ENCODE measurements around the gene NPFFR2. TPM values are rescaled to one million over a fixed set of nuclear protein-coding genes. Genes with fewer than 3 reads are reported as not detected.
A peak's percentile ranks its signal among the peaks of the same experiment; 100 is the strongest.
"Not testable (repeated sequence)": the region's sequence is repeated elsewhere in the genome, so short reads cannot be mapped to it uniquely, and the experiment has no call there.

The NPFFR2 gene
- total RNA-seq, 1 donor from 2014 or later = 0.26 TPM

- DNase-seq (ENCODE audit: low read depth) (no peak), FAIRE-seq (no peak)
- Histone ChIP-seq H3K27me3 (ENCODE audit: control insufficient read depth, insufficient read depth, low read length) (no peaks in the 10 kb centered on the region), H3K36me3 (ENCODE audit: control insufficient read depth, insufficient read depth, low read length) (no peaks in the 10 kb centered on the region), H3K4me3 (ENCODE audit: low read depth, low read length) (no peak overlapping the region)
- TF ChIP-seq, protein P1, sequence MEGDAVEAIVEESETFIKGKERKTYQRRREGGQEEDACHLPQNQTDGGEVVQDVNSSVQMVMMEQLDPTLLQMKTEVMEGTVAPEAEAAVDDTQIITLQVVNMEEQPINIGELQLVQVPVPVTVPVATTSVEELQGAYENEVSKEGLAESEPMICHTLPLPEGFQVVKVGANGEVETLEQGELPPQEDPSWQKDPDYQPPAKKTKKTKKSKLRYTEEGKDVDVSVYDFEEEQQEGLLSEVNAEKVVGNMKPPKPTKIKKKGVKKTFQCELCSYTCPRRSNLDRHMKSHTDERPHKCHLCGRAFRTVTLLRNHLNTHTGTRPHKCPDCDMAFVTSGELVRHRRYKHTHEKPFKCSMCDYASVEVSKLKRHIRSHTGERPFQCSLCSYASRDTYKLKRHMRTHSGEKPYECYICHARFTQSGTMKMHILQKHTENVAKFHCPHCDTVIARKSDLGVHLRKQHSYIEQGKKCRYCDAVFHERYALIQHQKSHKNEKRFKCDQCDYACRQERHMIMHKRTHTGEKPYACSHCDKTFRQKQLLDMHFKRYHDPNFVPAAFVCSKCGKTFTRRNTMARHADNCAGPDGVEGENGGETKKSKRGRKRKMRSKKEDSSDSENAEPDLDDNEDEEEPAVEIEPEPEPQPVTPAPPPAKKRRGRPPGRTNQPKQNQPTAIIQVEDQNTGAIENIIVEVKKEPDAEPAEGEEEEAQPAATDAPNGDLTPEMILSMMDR (IDR thresholded peaks at IDR 0.05; ENCODE audit: insufficient read depth, low read length, severe bottlenecking) = no peak
These were observed 80.1 kb downstream of the NPFFR2 start for GRCh38 chr4:72111863-72112262.

DNA sequence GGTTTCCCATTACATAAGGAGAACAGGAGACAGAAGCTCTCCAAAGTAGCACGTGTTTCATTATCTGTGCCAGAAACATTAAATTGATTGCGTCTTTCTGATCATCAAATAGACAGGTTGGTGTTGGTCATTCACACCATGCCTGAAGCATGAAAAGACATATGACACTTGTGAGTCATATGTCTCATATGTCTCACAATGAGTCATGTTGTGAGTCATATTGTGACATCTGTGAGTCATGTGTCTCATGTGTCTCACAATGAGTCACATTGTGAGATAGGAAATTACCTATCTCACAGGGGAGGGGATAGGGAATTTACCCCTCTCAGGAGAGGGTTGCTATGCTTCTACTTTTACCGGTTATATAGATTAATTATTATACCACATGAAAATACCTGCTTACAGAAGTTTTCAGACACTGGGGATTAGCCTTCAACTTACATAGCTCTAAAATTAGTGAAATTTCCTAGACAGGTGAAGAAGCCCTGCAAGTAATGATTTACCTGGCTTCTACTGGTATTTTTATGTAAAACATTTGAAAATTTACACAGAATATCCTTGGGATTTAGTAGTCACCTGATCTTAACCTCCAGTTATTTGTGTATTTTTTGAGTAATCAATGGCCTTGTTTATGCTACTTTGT is 80.8 kb downstream of the NPFFR2 start:
- H3K36me3 ChIP-seq (ENCODE audit: control insufficient read depth, insufficient read depth, low read length) = no peaks in the 10 kb centered on the region
- H3K27me3 ChIP-seq (ENCODE audit: control insufficient read depth, insufficient read depth, low read length) = no peaks in the 10 kb centered on the region
- no peak overlapping the region for H3K4me3 ChIP-seq (ENCODE audit: low read depth, low read length)
- peak; percentile 100 for DNase-seq (ENCODE audit: low read depth)
- peak; percentile 43 for FAIRE-seq
- TF ChIP-seq, protein P1 (IDR thresholded peaks at IDR 0.05; ENCODE audit: insufficient read depth, low read length, severe bottlenecking) = no peak

DNA sequence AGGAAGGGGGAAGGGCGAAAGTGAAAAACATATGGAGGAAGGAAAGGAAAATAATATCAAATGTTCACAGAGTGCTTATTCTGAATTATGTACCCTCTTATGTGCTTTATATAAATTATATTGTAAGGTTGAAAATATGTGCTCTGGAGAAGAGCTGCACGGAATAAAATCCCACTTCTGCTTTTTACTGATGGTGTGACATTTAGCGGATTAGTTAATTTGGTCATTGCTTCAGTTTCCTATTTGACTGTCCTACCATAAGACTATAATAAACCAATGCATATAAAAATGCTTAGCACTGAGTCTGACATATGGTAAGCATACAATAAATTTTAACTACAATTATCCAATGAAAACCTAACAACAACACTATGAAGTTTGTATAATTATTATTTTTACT is 86.2 kb downstream of the NPFFR2 start:
- FAIRE-seq (no peak), DNase-seq (ENCODE audit: low read depth) (no peak)
- no peaks in the 10 kb centered on the region for H3K36me3 ChIP-seq (ENCODE audit: control insufficient read depth, insufficient read depth, low read length)
- no peak overlapping the region for H3K4me3 ChIP-seq (ENCODE audit: low read depth, low read length)
- H3K27me3 ChIP-seq (ENCODE audit: control insufficient read depth, insufficient read depth, low read length) = no peaks in the 10 kb centered on the region
- TF ChIP-seq, protein P1 (IDR thresholded peaks at IDR 0.05; ENCODE audit: insufficient read depth, low read length, severe bottlenecking) = no peak

DNA sequence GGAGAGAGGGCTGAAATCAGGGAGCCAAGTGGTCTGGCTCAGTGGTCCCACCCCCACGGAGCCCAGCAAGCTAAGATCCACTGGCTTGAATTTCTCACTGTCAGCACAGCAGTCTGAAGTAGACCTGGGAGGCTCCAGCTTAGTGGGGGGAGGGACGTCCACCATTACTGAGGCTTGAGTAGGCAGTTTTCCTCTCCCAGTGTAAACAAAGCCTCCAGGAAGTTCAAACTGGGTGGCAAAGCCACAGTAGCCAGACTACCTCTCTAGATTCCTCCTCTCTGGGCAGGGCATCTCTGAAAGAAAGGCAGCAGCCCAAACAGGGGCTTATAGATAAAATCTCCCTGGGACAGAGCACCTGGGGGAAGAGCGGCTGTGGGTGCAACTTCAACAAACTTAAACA is 88.1 kb downstream of the NPFFR2 start:
- FAIRE-seq (no peak), DNase-seq (ENCODE audit: low read depth) (peak; percentile 49)
- no peaks in the 10 kb centered on the region for H3K36me3 ChIP-seq (ENCODE audit: control insufficient read depth, insufficient read depth, low read length)
- H3K4me3 ChIP-seq (ENCODE audit: low read depth, low read length) = no peak overlapping the region
- H3K27me3 ChIP-seq (ENCODE audit: control insufficient read depth, insufficient read depth, low read length) = no peaks in the 10 kb centered on the region
- TF ChIP-seq, protein P1 (IDR thresholded peaks at IDR 0.05; ENCODE audit: insufficient read depth, low read length, severe bottlenecking) = no peak

DNA sequence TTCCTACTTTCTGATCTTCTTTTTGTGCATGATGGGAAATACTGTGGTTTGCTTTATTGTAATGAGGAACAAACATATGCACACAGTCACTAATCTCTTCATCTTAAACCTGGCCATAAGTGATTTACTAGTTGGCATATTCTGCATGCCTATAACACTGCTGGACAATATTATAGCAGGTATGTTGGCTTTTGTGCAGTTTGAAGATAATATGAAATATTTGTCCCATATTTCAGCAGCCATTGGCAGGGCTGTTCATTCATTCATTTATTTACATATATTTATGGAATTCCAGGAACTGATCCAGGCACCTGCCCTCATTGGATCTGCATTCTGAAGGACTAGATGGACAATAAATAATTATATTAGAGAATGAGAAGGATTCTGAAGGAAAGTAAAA is 96.9 kb downstream of the NPFFR2 start:
- H3K36me3 ChIP-seq (ENCODE audit: control insufficient read depth, insufficient read depth, low read length) = no peaks in the 10 kb centered on the region
- FAIRE-seq (no peak), DNase-seq (ENCODE audit: low read depth) (no peak)
- no peak overlapping the region for H3K4me3 ChIP-seq (ENCODE audit: low read depth, low read length)
- TF ChIP-seq, protein P1 (IDR thresholded peaks at IDR 0.05; ENCODE audit: insufficient read depth, low read length, severe bottlenecking) = no peak
- no peaks in the 10 kb centered on the region for H3K27me3 ChIP-seq (ENCODE audit: control insufficient read depth, insufficient read depth, low read length)

DNA sequence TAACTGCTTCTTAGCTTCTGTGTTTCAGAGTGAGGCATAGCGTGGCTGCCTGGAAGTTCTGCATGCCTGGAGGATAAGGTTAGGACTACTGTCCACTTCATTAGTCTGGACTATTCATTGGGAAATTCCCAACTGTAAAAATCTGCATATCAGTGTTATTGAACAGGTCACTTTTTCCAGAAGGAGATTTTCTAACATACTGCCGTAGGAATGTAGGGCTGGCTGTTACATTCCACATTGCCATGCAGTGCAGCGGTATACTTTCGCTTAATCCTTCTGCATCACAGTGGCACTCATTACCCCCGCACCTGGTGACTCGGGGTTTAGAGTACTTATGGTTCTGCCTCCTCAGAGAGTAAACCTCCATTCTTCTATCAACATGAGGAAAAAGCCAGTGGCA is 104.6 kb downstream of the NPFFR2 start:
- FAIRE-seq = no peak
- no peak for DNase-seq (ENCODE audit: low read depth)
- Histone ChIP-seq H3K27me3 (ENCODE audit: control insufficient read depth, insufficient read depth, low read length) (no peaks in the 10 kb centered on the region), H3K4me3 (ENCODE audit: low read depth, low read length) (no peak overlapping the region), H3K36me3 (ENCODE audit: control insufficient read depth, insufficient read depth, low read length) (no peaks in the 10 kb centered on the region)
- TF ChIP-seq, protein P1 (IDR thresholded peaks at IDR 0.05; ENCODE audit: insufficient read depth, low read length, severe bottlenecking) = no peak

DNA sequence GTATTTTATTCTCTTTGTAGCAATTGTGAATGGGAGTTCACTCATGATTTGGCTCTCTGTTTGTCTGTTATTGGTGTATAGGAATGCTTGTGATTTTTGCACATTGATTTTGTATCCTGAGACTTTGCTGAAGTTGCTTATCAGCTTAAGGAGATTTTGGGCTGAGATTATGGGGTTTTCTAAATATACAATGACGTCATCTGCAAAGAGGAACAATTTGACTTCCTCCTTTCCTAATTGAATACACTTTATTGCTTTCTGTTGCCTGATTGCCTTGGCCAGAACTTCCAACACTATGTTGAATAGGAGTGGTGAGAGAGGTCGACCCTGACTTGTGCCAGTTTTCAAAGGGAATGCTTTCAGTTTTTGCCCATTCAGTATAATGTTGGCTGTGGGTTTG is 108.2 kb downstream of the NPFFR2 start:
- H3K36me3 ChIP-seq (ENCODE audit: control insufficient read depth, insufficient read depth, low read length); FAIRE-seq; H3K4me3 ChIP-seq (ENCODE audit: low read depth, low read length); H3K27me3 ChIP-seq (ENCODE audit: control insufficient read depth, insufficient read depth, low read length); DNase-seq (ENCODE audit: low read depth): not testable (repeated sequence)

Data from bronchial epithelial cell (primary cell).